Stimulated activated naive CD8-positive, alpha-beta T cell treated with anti-CD3 and anti-CD28 coated beads, Interleukin-15, Interleukin-2, amounts not matched to agents 100 ng/mL and 50 ng/mL, for 24 hours (primary cell): ENCODE results near the gene LCN1.

ENCODE experiments used
- H3K27ac Mint-ChIP-seq: one replicate; pipeline ENCODE4 v1.8.0; 2021; ENCODE audit warnings: mild to moderate bottlenecking, mixed read lengths
- H3K27me3 Mint-ChIP-seq: one replicate; pipeline ENCODE4 v1.8.0; 2021; ENCODE audit warnings: mixed read lengths
- H3K36me3 Mint-ChIP-seq: one replicate; pipeline ENCODE4 v1.8.0; 2021; ENCODE audit warnings: low read depth, mixed read lengths
- H3K4me1 Mint-ChIP-seq: one replicate; pipeline ENCODE4 v1.8.0; 2021; ENCODE audit warnings: low read depth, mixed read lengths
- H3K4me3 Mint-ChIP-seq: one replicate; pipeline ENCODE4 v1.8.0; 2021; ENCODE audit warnings: mild to moderate bottlenecking, mixed read lengths
- H3K9me3 Mint-ChIP-seq: one replicate; pipeline ENCODE4 v1.8.0; 2021; ENCODE audit warnings: mixed read lengths

Gene LCN1

GRCh38 chr9:135552698-135553171 lies 31.5 kb downstream of the LCN1 start:
- no peaks in the 10 kb centered on the region for H3K36me3 Mint-ChIP-seq
- no peaks in the 10 kb centered on the region for H3K4me1 Mint-ChIP-seq
- no peak overlapping the region for H3K27ac Mint-ChIP-seq
- H3K9me3 Mint-ChIP-seq, result no peaks in the 10 kb centered on the region
- peaks cover 4% of the 10 kb centered on the region for H3K27me3 Mint-ChIP-seq
- H3K4me3 Mint-ChIP-seq, result no peak overlapping the region

GRCh38 chr9:135554718-135555117 lies 33.5 kb downstream of the LCN1 start:
- Mint-ChIP-seq H3K4me3 (no peak overlapping the region), H3K36me3 (no peaks in the 10 kb centered on the region), H3K27me3 (peaks cover 7% of the 10 kb centered on the region), H3K4me1 (no peaks in the 10 kb centered on the region), H3K27ac (no peak overlapping the region), H3K9me3 (no peaks in the 10 kb centered on the region)

- H3K4me3 Mint-ChIP-seq, result no peak overlapping the region
- H3K27me3 Mint-ChIP-seq, result peaks cover 10% of the 10 kb centered on the region
- no peaks in the 10 kb centered on the region for H3K36me3 Mint-ChIP-seq
- H3K9me3 Mint-ChIP-seq, result no peaks in the 10 kb centered on the region
- no peaks in the 10 kb centered on the region for H3K4me1 Mint-ChIP-seq
- no peak overlapping the region for H3K27ac Mint-ChIP-seq
These were observed 34.0 kb downstream of the LCN1 start for GRCh38 chr9:135555203-135555602.

GRCh38 chr9:135555910-135556309 lies 34.7 kb downstream of the LCN1 start:
- no peak overlapping the region for H3K4me3 Mint-ChIP-seq
- H3K27ac Mint-ChIP-seq, result no peak overlapping the region
- no peaks in the 10 kb centered on the region for H3K36me3 Mint-ChIP-seq
- H3K27me3 Mint-ChIP-seq, result peaks cover 15% of the 10 kb centered on the region
- H3K9me3 Mint-ChIP-seq, result no peaks in the 10 kb centered on the region
- H3K4me1 Mint-ChIP-seq, result no peaks in the 10 kb centered on the region

GRCh38 chr9:135559606-135560005 lies 38.4 kb downstream of the LCN1 start:
- no peaks in the 10 kb centered on the region for H3K36me3 Mint-ChIP-seq
- H3K4me3 Mint-ChIP-seq, result no peak overlapping the region
- no peaks in the 10 kb centered on the region for H3K4me1 Mint-ChIP-seq
- H3K9me3 Mint-ChIP-seq, result no peaks in the 10 kb centered on the region
- no peak overlapping the region for H3K27ac Mint-ChIP-seq
- peaks cover 19% of the 10 kb centered on the region for H3K27me3 Mint-ChIP-seq

- no peak within 1 kb of the TSS for H3K4me3 Mint-ChIP-seq
- peaks cover 22% of the 10 kb centered on the region for H3K27me3 Mint-ChIP-seq
- H3K4me1 Mint-ChIP-seq, result no peaks in the 10 kb centered on the region
- H3K36me3 Mint-ChIP-seq, result no peaks in the 10 kb centered on the region
- no peaks in the 10 kb centered on the region for H3K9me3 Mint-ChIP-seq
- no peak within 1 kb of the TSS for H3K27ac Mint-ChIP-seq
These were observed 40.4 kb downstream of the LCN1 start, which contains the start of gene PAEP for GRCh38 chr9:135561391-135562234. TSS of gene PAEP (plus strand) at chr9:135561756.

- H3K4me3 Mint-ChIP-seq, result no peak overlapping the region
- H3K36me3 Mint-ChIP-seq, result no peaks in the 10 kb centered on the region
- peaks cover 29% of the 10 kb centered on the region for H3K27me3 Mint-ChIP-seq
- no peaks in the 10 kb centered on the region for H3K4me1 Mint-ChIP-seq
- H3K9me3 Mint-ChIP-seq, result no peaks in the 10 kb centered on the region
- H3K27ac Mint-ChIP-seq, result no peak overlapping the region
These were observed 41.0 kb downstream of the LCN1 start for GRCh38 chr9:135562235-135562745.

- H3K9me3 Mint-ChIP-seq, result no peaks in the 10 kb centered on the region
- H3K27me3 Mint-ChIP-seq, result peaks cover 29% of the 10 kb centered on the region
- no peak overlapping the region for H3K27ac Mint-ChIP-seq
- H3K4me3 Mint-ChIP-seq, result no peak overlapping the region
- H3K36me3 Mint-ChIP-seq, result no peaks in the 10 kb centered on the region
- no peaks in the 10 kb centered on the region for H3K4me1 Mint-ChIP-seq
These were observed 41.8 kb downstream of the LCN1 start for GRCh38 chr9:135563039-135563476.

- Mint-ChIP-seq H3K4me3 (no peak overlapping the region), H3K9me3 (peaks cover under 1% of the 10 kb centered on the region), H3K36me3 (no peaks in the 10 kb centered on the region), H3K4me1 (no peaks in the 10 kb centered on the region), H3K27me3 (peaks cover 32% of the 10 kb centered on the region), H3K27ac (no peak overlapping the region)
These were observed 42.6 kb downstream of the LCN1 start for GRCh38 chr9:135563858-135564257.

- Mint-ChIP-seq H3K4me1 (no peaks in the 10 kb centered on the region), H3K9me3 (peaks cover 8% of the 10 kb centered on the region), H3K27ac (no peak overlapping the region), H3K27me3 (peaks cover 33% of the 10 kb centered on the region), H3K36me3 (no peaks in the 10 kb centered on the region), H3K4me3 (no peak overlapping the region)
These were observed 43.9 kb downstream of the LCN1 start for GRCh38 chr9:135565141-135565628.

- H3K9me3 Mint-ChIP-seq, result peaks cover 8% of the 10 kb centered on the region
- H3K27ac Mint-ChIP-seq, result no peak overlapping the region
- peaks cover 31% of the 10 kb centered on the region for H3K27me3 Mint-ChIP-seq
- no peaks in the 10 kb centered on the region for H3K4me1 Mint-ChIP-seq
- no peak overlapping the region for H3K4me3 Mint-ChIP-seq
- H3K36me3 Mint-ChIP-seq, result no peaks in the 10 kb centered on the region
These were observed 44.4 kb downstream of the LCN1 start for GRCh38 chr9:135565636-135566035.

- Mint-ChIP-seq H3K4me1 (no peaks in the 10 kb centered on the region), H3K4me3 (no peak overlapping the region), H3K27ac (no peak overlapping the region), H3K27me3 (peaks cover 28% of the 10 kb centered on the region), H3K36me3 (no peaks in the 10 kb centered on the region), H3K9me3 (peaks cover 8% of the 10 kb centered on the region)
These were observed 45.3 kb downstream of the LCN1 start for GRCh38 chr9:135566552-135566951.

GRCh38 chr9:135567311-135567710 lies 46.1 kb downstream of the LCN1 start:
- H3K36me3 Mint-ChIP-seq, result no peaks in the 10 kb centered on the region
- H3K27me3 Mint-ChIP-seq, result peaks cover 28% of the 10 kb centered on the region
- no peaks in the 10 kb centered on the region for H3K4me1 Mint-ChIP-seq
- H3K4me3 Mint-ChIP-seq, result no peak overlapping the region
- H3K9me3 Mint-ChIP-seq, result peaks cover 8% of the 10 kb centered on the region
- H3K27ac Mint-ChIP-seq, result no peak overlapping the region

GRCh38 chr9:135568026-135568425 lies 46.8 kb downstream of the LCN1 start:
- Mint-ChIP-seq H3K4me1 (no peaks in the 10 kb centered on the region), H3K27me3 (peaks cover 28% of the 10 kb centered on the region), H3K4me3 (no peak overlapping the region), H3K27ac (no peak overlapping the region), H3K9me3 (peaks cover 8% of the 10 kb centered on the region), H3K36me3 (no peaks in the 10 kb centered on the region)

- Mint-ChIP-seq H3K4me1 (no peaks in the 10 kb centered on the region), H3K36me3 (no peaks in the 10 kb centered on the region), H3K4me3 (no peak overlapping the region), H3K9me3 (peaks cover 8% of the 10 kb centered on the region), H3K27ac (no peak overlapping the region), H3K27me3 (peaks cover 24% of the 10 kb centered on the region)
These were observed 49.2 kb downstream of the LCN1 start for GRCh38 chr9:135570456-135570855.
